H9 (cell line): ENCODE measurements around the gene TRIM39. TPM values are rescaled to one million over a fixed set of nuclear protein-coding genes. Genes with fewer than 3 reads are reported as not detected.

Experiments
- DNase-seq: peaks from one replicate; pipeline ENCODE4 v3.0.0-alpha.2; 2017
- H2AFZ ChIP-seq: one replicate; pipeline ENCODE4 v1.6.1; 2013; ENCODE audit warnings: mild to moderate bottlenecking, low read length, control low read depth, moderate library complexity
- H2AK5ac ChIP-seq: 2 replicates; pipeline ENCODE4 v1.6.1; 2013; ENCODE audit warnings: low read length, control low read depth, mixed read lengths; ENCODE audit not compliant: insufficient read length
- H2BK120ac ChIP-seq: one replicate; pipeline ENCODE4 v1.6.1; 2013; ENCODE audit warnings: low read depth, mild to moderate bottlenecking, low read length, control low read depth, inconsistent platforms; ENCODE audit not compliant: poor library complexity, severe bottlenecking
- H2BK12ac ChIP-seq: 2 replicates; pipeline ENCODE4 v1.6.1; 2013; ENCODE audit warnings: low read length, control low read depth, mixed read lengths, low read depth; ENCODE audit not compliant: insufficient read length
- H2BK15ac ChIP-seq: 2 replicates; pipeline ENCODE4 v1.6.1; 2013; ENCODE audit warnings: low read depth, low read length, control low read depth
- H2BK20ac ChIP-seq: one replicate; pipeline ENCODE4 v1.6.1; 2013; ENCODE audit warnings: low read depth, mild to moderate bottlenecking, low read length, control low read depth, inconsistent platforms; ENCODE audit not compliant: poor library complexity, severe bottlenecking
- H2BK5ac ChIP-seq: 2 replicates; pipeline ENCODE4 v1.6.1; 2013; ENCODE audit warnings: low read length, control low read depth, mixed read lengths; ENCODE audit not compliant: insufficient read length
- H3K14ac ChIP-seq: 2 replicates; pipeline ENCODE4 v1.6.1; 2013; ENCODE audit warnings: low read length, control low read depth; ENCODE audit not compliant: insufficient read depth
- H3K18ac ChIP-seq: 2 replicates; pipeline ENCODE4 v1.6.1; 2013; ENCODE audit warnings: low read depth, mild to moderate bottlenecking, mixed read lengths, low read length, control low read depth; ENCODE audit not compliant: insufficient read length
- H3K23ac ChIP-seq: 2 replicates; pipeline ENCODE4 v1.6.1; 2013; ENCODE audit warnings: low read length, control low read depth, mixed read lengths, low read depth; ENCODE audit not compliant: insufficient read length
- H3K23me2 ChIP-seq: 2 replicates; pipeline ENCODE4 v1.6.1; 2013; ENCODE audit warnings: low read depth, mild to moderate bottlenecking, mixed read lengths, low read length, control low read depth; ENCODE audit not compliant: insufficient read length, poor library complexity, severe bottlenecking
- H3K27ac ChIP-seq: 2 replicates; pipeline ENCODE4 v1.5.1; 2013; ENCODE audit warnings: low read length, control low read depth, mixed read lengths, low read depth; ENCODE audit not compliant: insufficient read length
- H3K27me3 ChIP-seq: 2 replicates; pipeline ENCODE4 v1.6.1; 2013; ENCODE audit warnings: low read length, control low read depth, inconsistent platforms; ENCODE audit not compliant: insufficient read depth
- H3K4ac ChIP-seq: 2 replicates; pipeline ENCODE4 v1.6.1; 2013; ENCODE audit warnings: low read depth, mild to moderate bottlenecking, control low read depth, inconsistent platforms, low read length, moderate library complexity
- H3K4me1 ChIP-seq: 2 replicates; pipeline ENCODE4 v1.6.1; 2013; ENCODE audit warnings: low read length, control low read depth, inconsistent platforms; ENCODE audit not compliant: insufficient read depth
- H3K4me2 ChIP-seq: 2 replicates; pipeline ENCODE4 v1.6.1; 2013; ENCODE audit warnings: low read length, control low read depth, mixed read lengths; ENCODE audit not compliant: insufficient read length, insufficient read depth
- H3K56ac ChIP-seq: 2 replicates; pipeline ENCODE4 v1.6.1; 2013; ENCODE audit warnings: low read depth, mild to moderate bottlenecking, mixed read lengths, low read length, control low read depth; ENCODE audit not compliant: insufficient read length
- H3K79me1 ChIP-seq: 2 replicates; pipeline ENCODE4 v1.6.1; 2013; ENCODE audit warnings: low read depth, mild to moderate bottlenecking, moderate library complexity, low read length, control low read depth, inconsistent platforms; ENCODE audit not compliant: insufficient read depth, poor library complexity, severe bottlenecking
- H3K79me2 ChIP-seq: 2 replicates; pipeline ENCODE4 v1.6.1; 2013; ENCODE audit warnings: low read length, control low read depth, inconsistent platforms; ENCODE audit not compliant: insufficient read depth
- H3K9ac ChIP-seq: 2 replicates; pipeline ENCODE4 v1.6.1; 2013; ENCODE audit warnings: low read length, control low read depth, mixed read lengths; ENCODE audit not compliant: insufficient read length; ENCODE audit errors: extremely low read depth
- H3K9me3 ChIP-seq: one replicate; pipeline ENCODE4 v1.6.1; 2013; ENCODE audit warnings: low read depth, low read length, inconsistent platforms; ENCODE audit not compliant: control insufficient read depth
- H3T11ph ChIP-seq: one replicate; pipeline ENCODE4 v1.6.1; 2013; ENCODE audit warnings: mild to moderate bottlenecking, low read length, control low read depth, inconsistent platforms
- H4K20me1 ChIP-seq: one replicate; pipeline ENCODE4 v1.6.1; 2013; ENCODE audit not compliant: control insufficient read depth, insufficient read length, insufficient read depth
- H4K5ac ChIP-seq: 2 replicates; pipeline ENCODE4 v1.6.1; 2013; ENCODE audit warnings: low read depth, mild to moderate bottlenecking, mixed read lengths, low read length, control low read depth; ENCODE audit not compliant: insufficient read length
- H4K8ac ChIP-seq: replicated peaks from 2 replicates; pipeline ENCODE4 v1.6.1; 2013; ENCODE audit warnings: low read length, control low read depth, mixed read lengths, low read depth; ENCODE audit not compliant: insufficient read length
- H4K91ac ChIP-seq: 2 replicates; pipeline ENCODE4 v1.6.1; 2013; ENCODE audit warnings: low read depth, mild to moderate bottlenecking, moderate library complexity, mixed read lengths, low read length, control low read depth; ENCODE audit not compliant: insufficient read length
- H3K27ac Mint-ChIP-seq, 3 experiments: 2 replicates in 2 of 3; 3 replicates in 1 of 3; pipeline ENCODE4 v1.8.0; 2020 to 2021; ENCODE audit warnings: mixed read lengths in 3 of 3, mild to moderate bottlenecking in 1 of 3, moderate library complexity in 1 of 3
- H3K27me3 Mint-ChIP-seq: 2 replicates; pipeline ENCODE4 v1.8.0; 2021; ENCODE audit warnings: low read depth, mild to moderate bottlenecking, moderate library complexity, mixed read lengths
- H3K36me3 Mint-ChIP-seq, 3 experiments: 2 replicates in 2 of 3; 3 replicates in 1 of 3; pipeline ENCODE4 v1.8.0; 2020 to 2021; ENCODE audit warnings: low read depth in 3 of 3, mixed read lengths in 3 of 3; ENCODE audit not compliant: insufficient read depth in 1 of 3
- H3K4me1 Mint-ChIP-seq, 2 experiments: 2 replicates each; pipeline ENCODE4 v1.8.0; 2020; ENCODE audit warnings: mixed read lengths in 2 of 2
- H3K4me3 Mint-ChIP-seq, 2 experiments: 2 replicates in 1 of 2; 3 replicates in 1 of 2; pipeline ENCODE4 v1.8.0; 2020 to 2021; ENCODE audit warnings: mild to moderate bottlenecking in 2 of 2, mixed read lengths in 2 of 2, moderate library complexity in 1 of 2
- H3K9me3 Mint-ChIP-seq, 2 experiments: 2 replicates in 1 of 2; 3 replicates in 1 of 2; pipeline ENCODE4 v1.8.0; 2020; ENCODE audit warnings: mild to moderate bottlenecking in 2 of 2, mixed read lengths in 2 of 2, moderate library complexity in 1 of 2
- CTCF ChIP-seq: fragments of 200-600 bp; sonication (generic); conservative IDR thresholded peaks from 3 replicates; pipeline ENCODE4 v1.8.0; 2021; ENCODE audit warnings: antibody characterized with exemption, mild to moderate bottlenecking
- WGBS: extraction: QIAGEN DNeasy Blood & Tissue Kit; methylation state at CpG from one replicate; pipeline ENCODE4 v1.1.7; 2013; ENCODE audit warnings: missing lambda C conversion rate, low lambda C conversion rate, mixed read lengths; ENCODE audit not compliant: insufficient read length; ENCODE audit errors: extremely low coverage; 5-methylcytosine and 5-hydroxymethylcytosine counted together
- total RNA-seq: library from RNA; stranded (reverse); gene quantifications from 2 replicates; pipeline ENCODE4 v1.2.1, GENCODE V29; 2021

TRIM39 gene
- total RNA-seq, 1 experiment from 2014 or later, result 26.2 TPM

GRCh38 chr6:30317913-30318589 is 8.7 kb upstream of the TRIM39 start:
- H3K56ac ChIP-seq, result no peak overlapping the region
- H3K4me1 Mint-ChIP-seq, result peaks cover 53 to 55% of the 10 kb centered on the region in 2 experiments
- no peaks in the 10 kb centered on the region for H3K23me2 ChIP-seq
- no peak overlapping the region for H3K23ac ChIP-seq
- peaks cover 7% of the 10 kb centered on the region for H3K79me1 ChIP-seq
- H3K4me1 ChIP-seq, result peaks cover 13% of the 10 kb centered on the region; the same call in 1 of the 2 replicates
- H3K18ac ChIP-seq, result no peak overlapping the region
- no peak overlapping the region for H2BK5ac ChIP-seq
- H3K4me3 Mint-ChIP-seq, result no peak overlapping the region; a peak in 1 of 5 replicates
- H2BK15ac ChIP-seq, result no peak overlapping the region
- no peak overlapping the region for H2BK12ac ChIP-seq
- peaks cover 26 to 36% (median 30%) of the 10 kb centered on the region in 3 experiments; a peak in 6 of 7 replicates for H3K36me3 Mint-ChIP-seq
- no peaks in the 10 kb centered on the region for H3K9me3 Mint-ChIP-seq
- H2BK120ac ChIP-seq, result no peak overlapping the region
- no peak overlapping the region for H2AFZ ChIP-seq
- peaks cover 59% of the 10 kb centered on the region; the same call in 1 of the 2 replicates for H3K79me2 ChIP-seq
- no peak overlapping the region for H3K4me2 ChIP-seq
- H4K91ac ChIP-seq, result no peak overlapping the region
- no peaks in the 10 kb centered on the region; the same call in 1 of the 2 replicates for H3K27me3 ChIP-seq
- H3T11ph ChIP-seq, result no peak overlapping the region
- H3K9ac ChIP-seq, result no peak overlapping the region
- DNase-seq, result no peak
- H4K20me1 ChIP-seq, result no peaks in the 10 kb centered on the region
- no peaks in the 10 kb centered on the region for H3K27me3 Mint-ChIP-seq
- H2AK5ac ChIP-seq, result no peak overlapping the region
- H4K5ac ChIP-seq, result no peak overlapping the region
- H4K8ac ChIP-seq, result no peak overlapping the region
- H3K27ac ChIP-seq, result no peak overlapping the region
- WGBS, result no CpG with 5 or more reads among the region's 6 CpGs
- H2BK20ac ChIP-seq, result no peak overlapping the region
- H3K9me3 ChIP-seq, result no peaks in the 10 kb centered on the region
- H3K27ac Mint-ChIP-seq, result peak overlapping the region; percentile 69 to 82 (median 74); a peak in 5 of 7 replicates
- H3K14ac ChIP-seq, result no peak overlapping the region
- no peak overlapping the region for H3K4ac ChIP-seq
- TF ChIP-seq CTCF, result no peak
